HCT116 (cell line): ENCODE results near the gene SLC2A2. TPM values are rescaled to one million over a fixed set of nuclear protein-coding genes. Genes with fewer than 3 reads are reported as not detected.

Source experiments
- ATAC-seq: fragments of 200-7000 bp; cut with Tn5 transposase; 2 replicates; pipeline ENCODE4 v1.9.1; 2020; ENCODE audit warnings: mild to moderate bottlenecking, moderate library complexity
- BruUV-seq: library from RNA; stranded (reverse); fragments of 400-500 nt; replicated peaks from 2 replicates; lab custom pipeline; 2021; lab: Mats Ljungman, UMichigan
- CTCF ChIA-PET: fragments of 300-600 bp; sonication (Branson Sonifier 250); formaldehyde crosslinking; loops from one replicate; lab custom pipeline; 2021; ENCODE audit warnings: antibody characterized with exemption; lab: Charles Lee
- POLR2A ChIA-PET: fragments of 300-600, 350-600 bp; sonication (Branson Sonifier 250); formaldehyde crosslinking; loops from one replicate; lab custom pipeline; 2021; ENCODE audit warnings: antibody characterized with exemption; lab: Charles Lee
- RAD21 ChIA-PET, 2 experiments: fragments of 300-600 bp; sonication (Branson Sonifier 250); formaldehyde crosslinking; loops; one replicate each; lab custom pipeline; 2023; ENCODE audit warnings: low total read pairs in 2 of 2; ENCODE audit not compliant: uncharacterized antibody in 2 of 2, unreplicated experiment in 2 of 2, low non-redundant PET in 1 of 2; lab: Charles Lee
- DNase-seq: peaks from one replicate; pipeline ENCODE4 v3.0.0-alpha.2; 2010; ENCODE audit warnings: low read depth, low spot score
- H2AFZ ChIP-seq: fragments of 200-600 bp; shearing (Covaris generic), sonication (generic); 2 replicates; pipeline ENCODE4 v1.6.1; 2017; ENCODE audit warnings: low read depth, mixed run types, mixed read lengths, antibody characterized with exemption, low read length; ENCODE audit not compliant: poor library complexity, severe bottlenecking
- H3K27ac ChIP-seq: 2 replicates; pipeline ENCODE4 v1.5.1; 2012; ENCODE audit warnings: low read depth, low read length
- H3K27me3 ChIP-seq: fragments of 200-600 bp; sonication (generic); 2 replicates; pipeline ENCODE4 v1.6.1; 2016; ENCODE audit warnings: mixed run types, low read length, mixed read lengths; ENCODE audit not compliant: insufficient read depth
- H3K36me3 ChIP-seq, 2 experiments: fragments of 200-500 bp in 1 of 2; fragments of 200-600 bp in 1 of 2; sonication (Bioruptor generic) in 1 of 2; sonication (generic) in 1 of 2; 2 replicates each; pipeline versions ENCODE4 v1.5.1 to v1.6.1; 2014 to 2016; ENCODE audit warnings: low read length in 2 of 2, inconsistent platforms in 1 of 2, mixed read lengths in 1 of 2, mixed run types in 1 of 2; ENCODE audit not compliant: insufficient read depth in 2 of 2, control insufficient read depth in 1 of 2
- H3K4me1 ChIP-seq, 2 experiments: fragments of 200-600 bp in 1 of 2; sonication (generic) in 1 of 2; 2 replicates each; pipeline versions ENCODE4 v1.5.1 to v1.6.1; 2012 to 2017; ENCODE audit warnings: low read length in 2 of 2, inconsistent platforms in 1 of 2, mild to moderate bottlenecking in 1 of 2, mixed read lengths in 1 of 2, mixed run types in 1 of 2, moderate library complexity in 1 of 2; ENCODE audit not compliant: insufficient read depth in 2 of 2, control insufficient read depth in 1 of 2
- H3K4me2 ChIP-seq: fragments of 200-600 bp; sonication (generic); 2 replicates; pipeline ENCODE4 v1.6.1; 2017; ENCODE audit warnings: mixed run types, low read length, mixed read lengths
- H3K4me3 ChIP-seq, 2 experiments: fragments of 200-600 bp in 1 of 2; sonication (generic) in 1 of 2; replicated peaks in 1 of 2; 2 replicates each; pipeline ENCODE4 v1.5.1; 2011 to 2016; ENCODE audit warnings: low read length in 2 of 2, control low read depth in 1 of 2, low read depth in 1 of 2, mild to moderate bottlenecking in 1 of 2, mixed read lengths in 1 of 2, mixed run types in 1 of 2
- H3K79me2 ChIP-seq: fragments of 200-600 bp; sonication (generic); 2 replicates; pipeline ENCODE4 v1.6.1; 2017; ENCODE audit warnings: mild to moderate bottlenecking, mixed run types, low read length, moderate library complexity, mixed read lengths; ENCODE audit not compliant: insufficient read depth
- H3K9ac ChIP-seq: fragments of 200-600 bp; sonication (generic); 2 replicates; pipeline ENCODE4 v1.6.1; 2016; ENCODE audit warnings: low read length, mixed read lengths
- H3K9me2 ChIP-seq: fragments of 200-600 bp; sonication (generic), shearing (Covaris generic); 2 replicates; pipeline ENCODE4 v1.6.1; 2017; ENCODE audit warnings: mixed run types, mild to moderate bottlenecking, moderate library complexity; ENCODE audit not compliant: insufficient read depth
- H3K9me3 ChIP-seq, 2 experiments: fragments of 200-500 bp in 1 of 2; fragments of 200-600 bp in 1 of 2; sonication (Bioruptor generic) in 1 of 2; sonication (generic) in 1 of 2; 2 replicates each; pipeline ENCODE4 v1.6.1; 2014 to 2017; ENCODE audit warnings: low read length in 2 of 2, mixed read lengths in 2 of 2, inconsistent platforms in 1 of 2, low read depth in 1 of 2, mild to moderate bottlenecking in 1 of 2, mixed run types in 1 of 2, moderate library complexity in 1 of 2; ENCODE audit not compliant: control insufficient read depth in 1 of 2, insufficient read depth in 1 of 2
- H4K20me1 ChIP-seq: fragments of 200-600 bp; sonication (generic), shearing (Covaris generic); 2 replicates; pipeline ENCODE4 v1.6.1; 2017; ENCODE audit warnings: mixed run types, mild to moderate bottlenecking, moderate library complexity; ENCODE audit not compliant: insufficient read depth
- CBX3 ChIP-seq: IDR thresholded peaks from 2 replicates; pipeline ENCODE4 v1.6.1; 2012; ENCODE audit warnings: low read depth
- SIN3A ChIP-seq: IDR thresholded peaks from 2 replicates; pipeline ENCODE4 v1.6.1; 2012; ENCODE audit warnings: low read depth
- SRF ChIP-seq: IDR thresholded peaks from 2 replicates; pipeline ENCODE4 v1.6.1; 2012; ENCODE audit warnings: low read depth
- intact Hi-C: fragments of 100-400 bp; cut with micrococcal nuclease; formaldehyde crosslinking; loops from 2 replicates; pipeline ENCODE4 v1.10.0; 2022
- total RNA-seq: library from RNA; stranded (reverse); gene quantifications from one replicate; pipeline ENCODE4 v1.2.1, GENCODE V29; 2021; ENCODE audit not compliant: unreplicated experiment
- TF ChIP-seq, protein P1 (sequence below): IDR thresholded peaks from 2 replicates; pipeline ENCODE4 v1.6.1; 2012

Gene SLC2A2
- total RNA-seq, 1 experiment from 2014 or later, result not detected

GRCh38 chr3:170947018-170947769 is 79.3 kb downstream of the SLC2A2 start:
- ChIA-PET RAD21 (no interaction called here), POLR2A (no interaction called here), CTCF (no interaction called here)
- no TSS peak for BruUV-seq
- ATAC-seq (no peak), DNase-seq (no peak)
- Histone ChIP-seq H3K4me1 (no peaks in the 10 kb centered on the region), H2AFZ (no peak overlapping the region), H3K4me3 (no peak overlapping the region), H3K27ac (no peak overlapping the region), H3K9me2 (no peaks in the 10 kb centered on the region), H3K36me3 (no peaks in the 10 kb centered on the region), H4K20me1 (no peaks in the 10 kb centered on the region), H3K9me3 (no peaks in the 10 kb centered on the region), H3K79me2 (no peaks in the 10 kb centered on the region), H3K27me3 (no peaks in the 10 kb centered on the region), H3K9ac (no peak overlapping the region), H3K4me2 (no peak overlapping the region)
- intact Hi-C loops, result no loop called here
- TF ChIP-seq SRF (no peak), CBX3 (no peak), SIN3A (no peak)
- TF ChIP-seq, protein P1, sequence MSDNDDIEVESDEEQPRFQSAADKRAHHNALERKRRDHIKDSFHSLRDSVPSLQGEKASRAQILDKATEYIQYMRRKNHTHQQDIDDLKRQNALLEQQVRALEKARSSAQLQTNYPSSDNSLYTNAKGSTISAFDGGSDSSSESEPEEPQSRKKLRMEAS, result no peak

Other genes starting within 250 kb of the SLC2A2 start
- gene RPL22L1, start 156.5 kb downstream of the SLC2A2 start, total RNA-seq, result 492 TPM
- gene EIF5A2, start 118.1 kb downstream of the SLC2A2 start, total RNA-seq, result 19.4 TPM